Measurements from ENCODE around the gene EEA1. TPM values are rescaled to one million over a fixed set of nuclear protein-coding genes. Genes with fewer than 3 reads are reported as not detected.
A peak's percentile ranks its signal among the peaks of the same experiment; 100 is the strongest.

Gene EEA1
- total RNA-seq, 6 experiments from 2014 or later = 40.7 to 45.2 (median 44.1) TPM

DNA sequence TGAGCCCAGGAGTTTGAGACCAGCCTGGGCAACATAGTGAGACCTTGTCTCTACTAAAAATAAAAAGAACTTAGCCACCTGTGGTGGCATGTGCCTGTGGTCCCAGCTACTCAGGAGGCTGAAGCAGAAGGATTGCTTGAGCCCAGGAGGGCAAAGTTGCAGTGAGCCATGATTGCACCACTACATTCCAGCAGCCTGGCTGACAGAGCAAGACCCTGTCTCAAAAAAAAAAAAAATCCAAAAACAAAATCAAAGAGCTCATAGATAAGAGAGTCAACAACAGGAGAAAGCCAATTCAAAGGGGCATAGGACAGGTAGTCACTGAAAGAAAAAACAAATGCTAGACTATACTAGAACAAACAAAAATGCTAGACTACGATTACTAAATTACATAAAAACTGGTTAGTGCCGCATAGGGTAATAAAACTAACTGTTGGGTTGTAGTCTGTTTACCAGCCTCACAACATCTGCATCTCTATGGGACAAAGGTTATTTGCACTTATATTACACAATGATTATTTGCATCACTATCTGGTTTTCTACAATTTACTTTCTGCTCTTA, 16.6 kb upstream of the EEA1 start:
- Mint-ChIP-seq H3K27ac (no peak overlapping the region), H3K9me3 (no peaks in the 10 kb centered on the region), H3K4me3 (no peak overlapping the region), H3K27me3 (ENCODE audit: insufficient read depth) (no peaks in the 10 kb centered on the region; the same call in 1 of the 2 replicates), H3K4me1 (ENCODE audit: low read depth) (peaks cover 18% of the 10 kb centered on the region), H3K36me3 (ENCODE audit: low read depth) (no peaks in the 10 kb centered on the region)
- TF ChIP-seq, protein P1, sequence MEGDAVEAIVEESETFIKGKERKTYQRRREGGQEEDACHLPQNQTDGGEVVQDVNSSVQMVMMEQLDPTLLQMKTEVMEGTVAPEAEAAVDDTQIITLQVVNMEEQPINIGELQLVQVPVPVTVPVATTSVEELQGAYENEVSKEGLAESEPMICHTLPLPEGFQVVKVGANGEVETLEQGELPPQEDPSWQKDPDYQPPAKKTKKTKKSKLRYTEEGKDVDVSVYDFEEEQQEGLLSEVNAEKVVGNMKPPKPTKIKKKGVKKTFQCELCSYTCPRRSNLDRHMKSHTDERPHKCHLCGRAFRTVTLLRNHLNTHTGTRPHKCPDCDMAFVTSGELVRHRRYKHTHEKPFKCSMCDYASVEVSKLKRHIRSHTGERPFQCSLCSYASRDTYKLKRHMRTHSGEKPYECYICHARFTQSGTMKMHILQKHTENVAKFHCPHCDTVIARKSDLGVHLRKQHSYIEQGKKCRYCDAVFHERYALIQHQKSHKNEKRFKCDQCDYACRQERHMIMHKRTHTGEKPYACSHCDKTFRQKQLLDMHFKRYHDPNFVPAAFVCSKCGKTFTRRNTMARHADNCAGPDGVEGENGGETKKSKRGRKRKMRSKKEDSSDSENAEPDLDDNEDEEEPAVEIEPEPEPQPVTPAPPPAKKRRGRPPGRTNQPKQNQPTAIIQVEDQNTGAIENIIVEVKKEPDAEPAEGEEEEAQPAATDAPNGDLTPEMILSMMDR (IDR thresholded peaks at IDR 0.05) = no peak
- DNase-seq = no peak

DNA sequence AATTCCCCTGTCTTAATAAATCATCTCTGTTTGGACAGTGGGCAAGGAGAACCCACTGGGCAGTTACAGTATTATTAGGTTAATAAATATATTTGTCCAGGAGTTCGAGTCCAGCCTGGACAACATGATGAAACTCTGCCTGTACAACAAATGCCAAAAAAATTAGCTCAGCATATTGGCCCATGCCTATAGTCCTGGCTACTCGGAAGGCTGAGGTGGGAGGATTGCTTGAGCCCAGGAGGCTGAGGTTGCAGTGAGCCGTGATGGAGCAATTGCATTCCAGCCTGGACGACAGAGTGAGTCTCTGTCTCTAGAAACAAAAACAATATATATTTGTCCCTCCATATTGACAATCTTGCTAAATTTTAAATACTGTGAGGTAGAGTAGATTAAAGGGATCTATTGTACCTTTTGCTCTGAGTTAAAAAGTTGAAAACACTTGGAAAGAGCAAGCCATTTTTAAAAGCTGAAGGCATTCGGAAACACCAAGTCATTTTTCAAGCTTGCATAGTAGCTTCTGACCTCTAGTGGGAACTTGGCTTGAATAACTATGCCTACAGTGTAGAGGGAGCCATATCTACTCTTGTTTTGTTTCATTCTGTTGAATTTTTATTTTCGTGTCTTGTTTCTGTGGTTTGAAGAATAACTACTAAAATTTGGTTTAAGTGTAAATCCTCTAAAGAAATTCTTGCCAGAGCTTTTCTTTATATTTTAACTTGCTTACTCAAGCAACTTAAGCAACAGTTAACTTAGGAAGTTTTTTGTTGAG, 14.6 kb upstream of the EEA1 start:
- H3K4me3 Mint-ChIP-seq = no peak overlapping the region
- no peaks in the 10 kb centered on the region; the same call in 1 of the 2 replicates for H3K27me3 Mint-ChIP-seq (ENCODE audit: insufficient read depth)
- 0 out of 2 replicates have a peak overlapping the region, but pooled peaks have one; percentile 15 for H3K27ac Mint-ChIP-seq
- H3K36me3 Mint-ChIP-seq (ENCODE audit: low read depth) = no peaks in the 10 kb centered on the region
- DNase-seq = no peak
- H3K4me1 Mint-ChIP-seq (ENCODE audit: low read depth) = peaks cover 18% of the 10 kb centered on the region
- TF ChIP-seq, protein P1 (IDR thresholded peaks at IDR 0.05) = peak; percentile 16; the same call in 1 of the 2 replicates
- no peaks in the 10 kb centered on the region for H3K9me3 Mint-ChIP-seq

DNA sequence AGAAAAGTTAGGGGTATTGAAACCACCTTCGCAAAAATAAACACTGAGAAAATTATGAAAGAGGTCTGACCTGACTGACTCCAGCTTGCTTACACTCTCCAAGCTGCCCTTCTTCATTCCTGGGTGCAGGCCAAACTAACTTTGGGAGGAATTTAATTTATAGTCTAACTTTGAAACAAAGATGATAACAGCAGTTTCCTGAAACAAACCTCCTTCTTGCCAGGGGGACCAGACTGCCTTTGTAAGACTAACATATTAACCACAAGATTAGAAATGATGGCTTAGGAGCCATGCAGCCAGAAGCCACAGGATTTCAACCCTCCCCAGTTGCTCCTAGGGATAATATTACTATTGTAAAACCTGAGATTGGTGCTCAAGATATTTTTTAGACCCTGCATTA, 13.8 kb upstream of the EEA1 start:
- H3K9me3 Mint-ChIP-seq = no peaks in the 10 kb centered on the region
- no peaks in the 10 kb centered on the region; the same call in 1 of the 2 replicates for H3K27me3 Mint-ChIP-seq (ENCODE audit: insufficient read depth)
- no peak overlapping the region; the same call in 1 of the 2 replicates for H3K27ac Mint-ChIP-seq
- DNase-seq = peak; percentile 39
- peaks cover 18% of the 10 kb centered on the region for H3K4me1 Mint-ChIP-seq (ENCODE audit: low read depth)
- TF ChIP-seq, protein P1 (IDR thresholded peaks at IDR 0.05) = no peak
- no peak overlapping the region for H3K4me3 Mint-ChIP-seq
- H3K36me3 Mint-ChIP-seq (ENCODE audit: low read depth) = no peaks in the 10 kb centered on the region

DNA sequence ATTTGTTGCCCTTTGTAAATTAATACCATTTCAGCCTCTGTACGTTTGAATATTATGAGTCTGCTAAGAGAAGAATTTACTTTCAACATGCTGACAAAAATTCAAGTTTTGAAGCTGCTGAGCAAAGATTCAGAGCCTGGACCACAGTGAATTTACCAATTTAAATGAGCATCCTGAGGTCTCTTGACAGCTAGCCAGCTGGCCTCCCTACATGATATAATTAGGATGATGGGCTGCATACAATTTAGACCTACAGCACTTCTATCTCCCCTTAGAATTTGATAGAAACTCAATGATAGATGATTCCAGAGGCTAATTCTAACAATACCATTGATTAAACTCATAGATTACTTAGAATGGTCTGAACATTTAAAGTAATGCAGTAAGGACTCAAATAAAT, 10.0 kb upstream of the EEA1 start:
- H3K27ac Mint-ChIP-seq = no peak overlapping the region
- no peak overlapping the region for H3K4me3 Mint-ChIP-seq
- no peaks in the 10 kb centered on the region for H3K9me3 Mint-ChIP-seq
- DNase-seq = no peak
- H3K36me3 Mint-ChIP-seq (ENCODE audit: low read depth) = no peaks in the 10 kb centered on the region
- TF ChIP-seq, protein P1 (IDR thresholded peaks at IDR 0.05) = no peak
- no peaks in the 10 kb centered on the region; the same call in 1 of the 2 replicates for H3K27me3 Mint-ChIP-seq (ENCODE audit: insufficient read depth)
- peaks cover 18% of the 10 kb centered on the region for H3K4me1 Mint-ChIP-seq (ENCODE audit: low read depth)

DNA sequence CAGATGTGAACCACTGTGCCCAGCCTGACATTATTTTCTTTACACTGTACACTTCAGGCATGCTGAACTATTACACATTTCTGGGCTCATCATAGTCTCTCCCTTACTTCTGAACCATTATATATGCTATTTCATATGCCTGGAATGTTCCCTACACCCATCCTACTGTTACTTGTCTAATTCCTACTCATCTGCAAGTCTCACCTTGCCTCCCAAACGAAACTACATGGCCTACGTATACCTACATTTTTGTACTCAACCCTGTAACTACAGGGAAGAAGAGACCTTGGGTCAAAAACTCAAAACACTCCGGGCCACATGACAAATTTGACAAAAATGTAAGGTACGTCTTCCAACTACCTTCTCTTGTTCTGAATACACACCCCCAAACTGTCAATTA, 9.5 kb upstream of the EEA1 start:
- TF ChIP-seq, protein P1 (IDR thresholded peaks at IDR 0.05) = no peak
- Mint-ChIP-seq H3K9me3 (no peaks in the 10 kb centered on the region), H3K4me3 (no peak overlapping the region), H3K27ac (no peak overlapping the region), H3K27me3 (ENCODE audit: insufficient read depth) (no peaks in the 10 kb centered on the region; the same call in 1 of the 2 replicates), H3K36me3 (ENCODE audit: low read depth) (no peaks in the 10 kb centered on the region), H3K4me1 (ENCODE audit: low read depth) (peaks cover 16% of the 10 kb centered on the region)
- DNase-seq = no peak
